ENCODE measurements around the gene SPTA1. TPM values are rescaled to one million over a fixed set of nuclear protein-coding genes. Genes with fewer than 3 reads are reported as not detected.

The SPTA1 gene
- total RNA-seq, 1 donor from 2014 or later = not detected

GRCh38 chr1:158716335-158716734 is 29.8 kb upstream of the SPTA1 start:
- Mint-ChIP-seq H3K27ac (ENCODE audit: unreplicated experiment) (no peak overlapping the region), H3K9me3 (peaks cover 2% of the 10 kb centered on the region), H3K36me3 (ENCODE audit: low read depth) (no peaks in the 10 kb centered on the region), H3K27me3 (ENCODE audit: low read depth) (peaks cover 73% of the 10 kb centered on the region), H3K4me1 (no peaks in the 10 kb centered on the region), H3K4me3 (no peak overlapping the region)
- no peak for TF ChIP-seq CTCF (conservative IDR thresholded peaks at IDR 0.05)
- DNase-seq (ENCODE audit: low read depth, low spot score) = no peak

- peaks cover 2% of the 10 kb centered on the region for H3K9me3 Mint-ChIP-seq
- no peak for DNase-seq (ENCODE audit: low read depth, low spot score)
- H3K27me3 Mint-ChIP-seq (ENCODE audit: low read depth) = peaks cover 66% of the 10 kb centered on the region
- H3K4me1 Mint-ChIP-seq = no peaks in the 10 kb centered on the region
- H3K36me3 Mint-ChIP-seq (ENCODE audit: low read depth) = no peaks in the 10 kb centered on the region
- H3K4me3 Mint-ChIP-seq = no peak overlapping the region
- no peak for TF ChIP-seq CTCF (conservative IDR thresholded peaks at IDR 0.05)
- no peak overlapping the region for H3K27ac Mint-ChIP-seq (ENCODE audit: unreplicated experiment)
Observed at GRCh38 chr1:158714754-158715153, 28.2 kb upstream of the SPTA1 start.

GRCh38 chr1:158711098-158711497 is 24.6 kb upstream of the SPTA1 start:
- no peak overlapping the region for H3K27ac Mint-ChIP-seq (ENCODE audit: unreplicated experiment)
- no peak for DNase-seq (ENCODE audit: low read depth, low spot score)
- no peaks in the 10 kb centered on the region for H3K36me3 Mint-ChIP-seq (ENCODE audit: low read depth)
- no peak for TF ChIP-seq CTCF (conservative IDR thresholded peaks at IDR 0.05)
- H3K4me1 Mint-ChIP-seq = no peaks in the 10 kb centered on the region
- no peaks in the 10 kb centered on the region for H3K9me3 Mint-ChIP-seq
- H3K4me3 Mint-ChIP-seq = no peak overlapping the region
- peaks cover 50% of the 10 kb centered on the region for H3K27me3 Mint-ChIP-seq (ENCODE audit: low read depth)

GRCh38 chr1:158706096-158706495 is 19.6 kb upstream of the SPTA1 start:
- DNase-seq (ENCODE audit: low read depth, low spot score) = no peak
- Mint-ChIP-seq H3K4me1 (no peaks in the 10 kb centered on the region), H3K27ac (ENCODE audit: unreplicated experiment) (no peak overlapping the region), H3K4me3 (no peak overlapping the region), H3K36me3 (ENCODE audit: low read depth) (no peaks in the 10 kb centered on the region), H3K9me3 (no peaks in the 10 kb centered on the region), H3K27me3 (ENCODE audit: low read depth) (peaks cover 14% of the 10 kb centered on the region)
- TF ChIP-seq CTCF (conservative IDR thresholded peaks at IDR 0.05) = no peak

- H3K36me3 Mint-ChIP-seq (ENCODE audit: low read depth) = no peaks in the 10 kb centered on the region
Observed at GRCh38 chr1:158700552-158700951, 14.0 kb upstream of the SPTA1 start, which contains the start of gene OR6K2. Gene OR6K2 (minus strand): TSS chr1:158700652. CDS start chr1:158700652, 0 bp downstream.

More at GRCh38 chr1:158700552-158700951, 14.0 kb upstream of the SPTA1 start, which contains the start of gene OR6K2:
- no peaks in the 10 kb centered on the region for H3K4me1 Mint-ChIP-seq
- TF ChIP-seq CTCF (conservative IDR thresholded peaks at IDR 0.05) = no peak
- no peak for DNase-seq (ENCODE audit: low read depth, low spot score)
- peaks cover 19% of the 10 kb centered on the region for H3K27me3 Mint-ChIP-seq (ENCODE audit: low read depth)
- no peak within 1 kb of the TSS for H3K27ac Mint-ChIP-seq (ENCODE audit: unreplicated experiment)
- no peaks in the 10 kb centered on the region for H3K9me3 Mint-ChIP-seq
- no peak within 1 kb of the TSS for H3K4me3 Mint-ChIP-seq
